ENCODE results near the gene SHANK1.
"Not testable (repeated sequence)": the region's sequence is repeated elsewhere in the genome, so short reads cannot be mapped to it uniquely, and the experiment has no call there.

The SHANK1 gene

GRCh38 chr19:50628146-50628545, 91.5 kb downstream of the SHANK1 start:
- Histone ChIP-seq H3K4me3 (ENCODE audit: low read depth in 1 of 2, low read length in 2 of 2) (no peak overlapping the region), H3K36me3 (ENCODE audit: control insufficient read depth in 1 of 2, insufficient read depth in 2 of 2, low read length in 2 of 2) (no peaks in the 10 kb centered on the region), H3K4me1 (ENCODE audit: control insufficient read depth in 1 of 2, insufficient read depth in 2 of 2, low read length in 2 of 2) (no peaks in the 10 kb centered on the region), H3K27me3 (ENCODE audit: control insufficient read depth in 1 of 2, insufficient read depth in 2 of 2, low read length in 2 of 2) (no peaks in the 10 kb centered on the region), H3K9me3 (ENCODE audit: control insufficient read depth in 1 of 2, low read length in 2 of 2) (no peaks in the 10 kb centered on the region), H3K9ac (ENCODE audit: low read depth in 1 of 2, low read length in 2 of 2) (no peak overlapping the region), H3K27ac (ENCODE audit: low read depth, low read length) (no peak overlapping the region)

- H3K9me3 ChIP-seq (ENCODE audit: control insufficient read depth in 1 of 2, low read length in 2 of 2): no peaks in the 10 kb centered on the region
- H3K9ac ChIP-seq (ENCODE audit: low read depth in 1 of 2, low read length in 2 of 2): no peak overlapping the region
- H3K27ac ChIP-seq (ENCODE audit: low read depth, low read length): no peak overlapping the region
- no peaks in the 10 kb centered on the region for H3K27me3 ChIP-seq (ENCODE audit: control insufficient read depth in 1 of 2, insufficient read depth in 2 of 2, low read length in 2 of 2)
- no peaks in the 10 kb centered on the region for H3K36me3 ChIP-seq (ENCODE audit: control insufficient read depth in 1 of 2, insufficient read depth in 2 of 2, low read length in 2 of 2)
- H3K4me1 ChIP-seq (ENCODE audit: control insufficient read depth in 1 of 2, insufficient read depth in 2 of 2, low read length in 2 of 2): no peaks in the 10 kb centered on the region
- H3K4me3 ChIP-seq (ENCODE audit: low read depth in 1 of 2, low read length in 2 of 2): no peak overlapping the region
Observed at GRCh38 chr19:50626795-50627194, 92.8 kb downstream of the SHANK1 start.

- no peaks in the 10 kb centered on the region for H3K27me3 ChIP-seq (ENCODE audit: control insufficient read depth in 1 of 2, insufficient read depth in 2 of 2, low read length in 2 of 2)
Observed at GRCh38 chr19:50626011-50626410, 93.6 kb downstream of the SHANK1 start.

GRCh38 chr19:50624949-50625600, 94.5 kb downstream of the SHANK1 start:
- H3K36me3 ChIP-seq (ENCODE audit: control insufficient read depth in 1 of 2, insufficient read depth in 2 of 2, low read length in 2 of 2): no peaks in the 10 kb centered on the region
- H3K27me3 ChIP-seq (ENCODE audit: control insufficient read depth in 1 of 2, insufficient read depth in 2 of 2, low read length in 2 of 2): no peaks in the 10 kb centered on the region
- H3K4me3 ChIP-seq (ENCODE audit: low read depth in 1 of 2, low read length in 2 of 2): no peak overlapping the region
- no peaks in the 10 kb centered on the region for H3K4me1 ChIP-seq (ENCODE audit: control insufficient read depth in 1 of 2, insufficient read depth in 2 of 2, low read length in 2 of 2)
- H3K9me3 ChIP-seq (ENCODE audit: control insufficient read depth in 1 of 2, low read length in 2 of 2): no peaks in the 10 kb centered on the region
- no peak overlapping the region for H3K27ac ChIP-seq (ENCODE audit: low read depth, low read length)
- no peak overlapping the region for H3K9ac ChIP-seq (ENCODE audit: low read depth in 1 of 2, low read length in 2 of 2)

More at GRCh38 chr19:50626011-50626410, 93.6 kb downstream of the SHANK1 start:
- Histone ChIP-seq H3K9ac (ENCODE audit: low read depth in 1 of 2, low read length in 2 of 2) (no peak overlapping the region), H3K9me3 (ENCODE audit: control insufficient read depth in 1 of 2, low read length in 2 of 2) (no peaks in the 10 kb centered on the region), H3K4me1 (ENCODE audit: control insufficient read depth in 1 of 2, insufficient read depth in 2 of 2, low read length in 2 of 2) (no peaks in the 10 kb centered on the region), H3K27ac (ENCODE audit: low read depth, low read length) (no peak overlapping the region), H3K36me3 (ENCODE audit: control insufficient read depth in 1 of 2, insufficient read depth in 2 of 2, low read length in 2 of 2) (no peaks in the 10 kb centered on the region), H3K4me3 (ENCODE audit: low read depth in 1 of 2, low read length in 2 of 2) (no peak overlapping the region)

GRCh38 chr19:50620394-50620906, 99.2 kb downstream of the SHANK1 start:
- not testable (repeated sequence) for H3K4me3 ChIP-seq (ENCODE audit: low read depth in 1 of 2, low read length in 2 of 2); H3K27me3 ChIP-seq (ENCODE audit: control insufficient read depth in 1 of 2, insufficient read depth in 2 of 2, low read length in 2 of 2); H3K36me3 ChIP-seq (ENCODE audit: control insufficient read depth in 1 of 2, insufficient read depth in 2 of 2, low read length in 2 of 2); H3K4me1 ChIP-seq (ENCODE audit: control insufficient read depth in 1 of 2, insufficient read depth in 2 of 2, low read length in 2 of 2); H3K9me3 ChIP-seq (ENCODE audit: control insufficient read depth in 1 of 2, low read length in 2 of 2); H3K27ac ChIP-seq (ENCODE audit: low read depth, low read length); H3K9ac ChIP-seq (ENCODE audit: low read depth in 1 of 2, low read length in 2 of 2)

- H3K27me3 ChIP-seq (ENCODE audit: control insufficient read depth in 1 of 2, insufficient read depth in 2 of 2, low read length in 2 of 2); H3K9me3 ChIP-seq (ENCODE audit: control insufficient read depth in 1 of 2, low read length in 2 of 2); H3K27ac ChIP-seq (ENCODE audit: low read depth, low read length); H3K4me3 ChIP-seq (ENCODE audit: low read depth in 1 of 2, low read length in 2 of 2); H3K36me3 ChIP-seq (ENCODE audit: control insufficient read depth in 1 of 2, insufficient read depth in 2 of 2, low read length in 2 of 2); H3K4me1 ChIP-seq (ENCODE audit: control insufficient read depth in 1 of 2, insufficient read depth in 2 of 2, low read length in 2 of 2); H3K9ac ChIP-seq (ENCODE audit: low read depth in 1 of 2, low read length in 2 of 2): not testable (repeated sequence)
Observed at GRCh38 chr19:50619184-50619583, 100.4 kb downstream of the SHANK1 start.

- H3K9ac ChIP-seq (ENCODE audit: low read depth in 1 of 2, low read length in 2 of 2); H3K4me1 ChIP-seq (ENCODE audit: control insufficient read depth in 1 of 2, insufficient read depth in 2 of 2, low read length in 2 of 2); H3K27ac ChIP-seq (ENCODE audit: low read depth, low read length); H3K4me3 ChIP-seq (ENCODE audit: low read depth in 1 of 2, low read length in 2 of 2); H3K9me3 ChIP-seq (ENCODE audit: control insufficient read depth in 1 of 2, low read length in 2 of 2); H3K36me3 ChIP-seq (ENCODE audit: control insufficient read depth in 1 of 2, insufficient read depth in 2 of 2, low read length in 2 of 2); H3K27me3 ChIP-seq (ENCODE audit: control insufficient read depth in 1 of 2, insufficient read depth in 2 of 2, low read length in 2 of 2): not testable (repeated sequence)
Observed at GRCh38 chr19:50618379-50618778, 101.2 kb downstream of the SHANK1 start.

GRCh38 chr19:50612504-50613404, 106.8 kb downstream of the SHANK1 start:
- H3K4me1 ChIP-seq (ENCODE audit: control insufficient read depth in 1 of 2, insufficient read depth in 2 of 2, low read length in 2 of 2); H3K27ac ChIP-seq (ENCODE audit: low read depth, low read length); H3K4me3 ChIP-seq (ENCODE audit: low read depth in 1 of 2, low read length in 2 of 2); H3K9ac ChIP-seq (ENCODE audit: low read depth in 1 of 2, low read length in 2 of 2); H3K27me3 ChIP-seq (ENCODE audit: control insufficient read depth in 1 of 2, insufficient read depth in 2 of 2, low read length in 2 of 2); H3K9me3 ChIP-seq (ENCODE audit: control insufficient read depth in 1 of 2, low read length in 2 of 2); H3K36me3 ChIP-seq (ENCODE audit: control insufficient read depth in 1 of 2, insufficient read depth in 2 of 2, low read length in 2 of 2): not testable (repeated sequence)

Measured in duodenal mucosa (tissue), 2 donors.